OCI-LY3 (cell line): ENCODE data around the gene NT5DC3.
A peak's percentile ranks its signal among the peaks of the same experiment; 100 is the strongest.

Source experiments
- H2AFZ ChIP-seq: fragments of 200-600, 300-600 bp; shearing (Covaris generic); 2 replicates; pipeline ENCODE4 v1.6.0; 2014; ENCODE audit warnings: antibody characterized with exemption, low read depth, low read length
- H3K27ac ChIP-seq: fragments of 200-600, 300-600 bp; sonication (generic); 2 replicates; pipeline ENCODE4 v1.5.1; 2014; ENCODE audit warnings: mild to moderate bottlenecking, low read length, moderate library complexity, mixed read lengths
- H3K27me3 ChIP-seq: fragments of 200-600, 300-600 bp; sonication (generic); 2 replicates; pipeline ENCODE4 v1.6.1; 2014; ENCODE audit warnings: low read depth, low read length, mixed read lengths
- H3K36me3 ChIP-seq: fragments of 200-600, 300-600 bp; sonication (generic); replicated peaks from 2 replicates; pipeline ENCODE3; 2014; ENCODE audit warnings: low read depth, low read length, mixed read lengths
- H3K4me1 ChIP-seq: fragments of 300-600, 200-600 bp; sonication (generic); 2 replicates; pipeline ENCODE4 v1.6.1; 2014; ENCODE audit warnings: low read length, mixed read lengths
- H3K4me2 ChIP-seq: fragments of 200-600, 300-600 bp; sonication (generic); 2 replicates; pipeline ENCODE4 v1.6.1; 2014; ENCODE audit warnings: low read length, mixed read lengths
- H3K4me3 ChIP-seq: fragments of 300-600, 200-600 bp; sonication (generic); 2 replicates; pipeline ENCODE4 v1.5.1; 2014; ENCODE audit warnings: antibody characterized with exemption, mild to moderate bottlenecking, low read length, moderate library complexity
- H3K79me2 ChIP-seq: fragments of 300-600, 200-600 bp; shearing (Covaris generic); 2 replicates; pipeline ENCODE4 v1.6.1; 2014; ENCODE audit warnings: mild to moderate bottlenecking, low read length, mixed read lengths
- H3K9ac ChIP-seq: fragments of 300-600, 200-600 bp; shearing (Covaris generic); 2 replicates; pipeline ENCODE4 v1.6.0; 2014; ENCODE audit warnings: mild to moderate bottlenecking, low read length, moderate library complexity
- H3K9me3 ChIP-seq: fragments of 200-600, 300-600 bp; shearing (Covaris generic); 2 replicates; pipeline ENCODE4 v1.6.1; 2014; ENCODE audit warnings: low read length, mixed read lengths; ENCODE audit not compliant: insufficient read depth
- H4K20me1 ChIP-seq: fragments of 200-600, 300-600 bp; sonication (generic); 2 replicates; pipeline ENCODE4 v1.6.1; 2016; ENCODE audit warnings: low read length, mixed read lengths; ENCODE audit not compliant: insufficient read depth
- CTCF ChIP-seq: fragments of 200-600, 300-600 bp; sonication (generic); IDR thresholded peaks from 2 replicates; pipeline ENCODE4 v1.5.1; 2014; ENCODE audit warnings: antibody characterized with exemption, low read length, low read depth
- EZH2phosphoT487 ChIP-seq: fragments of 200-600 bp; shearing (Covaris generic); IDR thresholded peaks from 2 replicates; pipeline ENCODE4 v1.6.1; 2018; ENCODE audit warnings: antibody characterized with exemption, mixed run types, low read depth

NT5DC3 gene

GRCh38 chr12:103877934-103878510, 37.0 kb upstream of the NT5DC3 start:
- no peak overlapping the region for H3K9ac ChIP-seq
- no peaks in the 10 kb centered on the region for H4K20me1 ChIP-seq
- peak overlapping the region; percentile 48 for H3K4me3 ChIP-seq
- peak overlapping the region; percentile 51; the same call in 1 of the 2 replicates for H2AFZ ChIP-seq
- peaks cover 25% of the 10 kb centered on the region for H3K4me1 ChIP-seq
- H3K27me3 ChIP-seq, result no peaks in the 10 kb centered on the region
- no peak overlapping the region for H3K27ac ChIP-seq
- H3K36me3 ChIP-seq, result no peaks in the 10 kb centered on the region
- no peaks in the 10 kb centered on the region for H3K79me2 ChIP-seq
- H3K4me2 ChIP-seq, result peak overlapping the region; percentile 73
- H3K9me3 ChIP-seq, result no peaks in the 10 kb centered on the region
- TF ChIP-seq EZH2phosphoT487 (no peak), CTCF (peak; percentile 87)

- H3K4me1 ChIP-seq, result peaks cover 25% of the 10 kb centered on the region
- TF ChIP-seq EZH2phosphoT487, result no peak
- no peak for TF ChIP-seq CTCF
- H4K20me1 ChIP-seq, result no peaks in the 10 kb centered on the region
- no peak overlapping the region for H3K27ac ChIP-seq
- no peaks in the 10 kb centered on the region for H3K36me3 ChIP-seq
- H3K9me3 ChIP-seq, result no peaks in the 10 kb centered on the region
- H3K4me3 ChIP-seq, result no peak overlapping the region
- H2AFZ ChIP-seq, result peak overlapping the region; percentile 51; the same call in 1 of the 2 replicates
- no peak overlapping the region for H3K4me2 ChIP-seq
- no peaks in the 10 kb centered on the region for H3K79me2 ChIP-seq
- no peak overlapping the region for H3K9ac ChIP-seq
- H3K27me3 ChIP-seq, result no peaks in the 10 kb centered on the region
Observed at GRCh38 chr12:103877288-103877687, 36.3 kb upstream of the NT5DC3 start.

GRCh38 chr12:103875666-103876065, 34.6 kb upstream of the NT5DC3 start:
- Histone ChIP-seq H3K4me2 (no peak overlapping the region), H3K36me3 (no peaks in the 10 kb centered on the region), H3K4me1 (peaks cover 15% of the 10 kb centered on the region), H4K20me1 (no peaks in the 10 kb centered on the region), H3K4me3 (no peak overlapping the region), H3K9ac (no peak overlapping the region), H3K27ac (no peak overlapping the region), H3K27me3 (no peaks in the 10 kb centered on the region), H2AFZ (no peak overlapping the region), H3K79me2 (no peaks in the 10 kb centered on the region), H3K9me3 (no peaks in the 10 kb centered on the region)
- TF ChIP-seq EZH2phosphoT487, result no peak
- no peak for TF ChIP-seq CTCF

- Histone ChIP-seq H3K9me3 (no peaks in the 10 kb centered on the region), H3K79me2 (no peaks in the 10 kb centered on the region), H3K27me3 (no peaks in the 10 kb centered on the region), H3K4me2 (no peak overlapping the region), H4K20me1 (no peaks in the 10 kb centered on the region), H2AFZ (no peak overlapping the region), H3K9ac (no peak overlapping the region), H3K27ac (no peak overlapping the region), H3K4me3 (no peak overlapping the region), H3K36me3 (no peaks in the 10 kb centered on the region), H3K4me1 (no peaks in the 10 kb centered on the region)
- TF ChIP-seq EZH2phosphoT487, result no peak
- TF ChIP-seq CTCF, result no peak
Observed at GRCh38 chr12:103868215-103868614, 27.2 kb upstream of the NT5DC3 start.
